ENCODE measurements around the gene KCNIP4. TPM values are rescaled to one million over a fixed set of nuclear protein-coding genes. Genes with fewer than 3 reads are reported as not detected.

The KCNIP4 gene
- total RNA-seq, 1 donor from 2014 or later = 30.4 TPM

DNA sequence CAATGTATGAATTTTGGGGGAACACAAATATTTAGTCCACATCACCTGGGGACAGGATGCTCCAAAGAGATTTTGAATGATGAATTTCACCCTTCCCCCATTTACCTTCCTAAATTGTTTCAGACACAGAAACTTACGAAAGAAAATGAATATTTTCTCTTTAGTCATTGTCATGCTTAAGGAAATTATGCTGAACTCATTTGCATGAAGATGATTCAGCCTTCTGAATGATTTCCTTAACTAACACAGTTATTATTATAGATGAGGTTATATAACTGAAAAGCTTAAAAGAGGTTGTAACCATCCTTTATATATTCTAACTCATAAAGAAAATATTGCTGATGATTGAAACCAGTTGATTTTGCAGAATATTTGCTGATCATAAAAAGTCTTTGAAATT lies 61.1 kb downstream of the KCNIP4 start:
- Mint-ChIP-seq H3K36me3 (ENCODE audit: unreplicated experiment) (peaks cover 4% of the 10 kb centered on the region), H3K27me3 (ENCODE audit: unreplicated experiment) (peaks cover 2% of the 10 kb centered on the region), H3K9me3 (ENCODE audit: unreplicated experiment) (no peaks in the 10 kb centered on the region), H3K4me3 (ENCODE audit: unreplicated experiment) (no peak overlapping the region), H3K4me1 (ENCODE audit: low read depth, unreplicated experiment) (peaks cover 9% of the 10 kb centered on the region), H3K27ac (ENCODE audit: unreplicated experiment) (no peak overlapping the region)
- TF ChIP-seq CTCF (IDR thresholded peaks at IDR 0.05; ENCODE audit: partially characterized antibody, unreplicated experiment) = no peak
- no peak for DNase-seq

GRCh38 chr4:21885770-21886169 lies 62.8 kb downstream of the KCNIP4 start:
- TF ChIP-seq CTCF (IDR thresholded peaks at IDR 0.05; ENCODE audit: partially characterized antibody, unreplicated experiment) = no peak
- H3K36me3 Mint-ChIP-seq (ENCODE audit: unreplicated experiment) = peaks cover 4% of the 10 kb centered on the region
- H3K27me3 Mint-ChIP-seq (ENCODE audit: unreplicated experiment) = peaks cover 2% of the 10 kb centered on the region
- no peak overlapping the region for H3K27ac Mint-ChIP-seq (ENCODE audit: unreplicated experiment)
- no peak for DNase-seq
- no peaks in the 10 kb centered on the region for H3K9me3 Mint-ChIP-seq (ENCODE audit: unreplicated experiment)
- peaks cover 5% of the 10 kb centered on the region for H3K4me1 Mint-ChIP-seq (ENCODE audit: low read depth, unreplicated experiment)
- H3K4me3 Mint-ChIP-seq (ENCODE audit: unreplicated experiment) = no peak overlapping the region

- H3K27ac Mint-ChIP-seq (ENCODE audit: unreplicated experiment) = no peak overlapping the region
- H3K36me3 Mint-ChIP-seq (ENCODE audit: unreplicated experiment) = peaks cover 4% of the 10 kb centered on the region
- DNase-seq = no peak
- no peaks in the 10 kb centered on the region for H3K9me3 Mint-ChIP-seq (ENCODE audit: unreplicated experiment)
- H3K4me3 Mint-ChIP-seq (ENCODE audit: unreplicated experiment) = no peak overlapping the region
- no peak for TF ChIP-seq CTCF (IDR thresholded peaks at IDR 0.05; ENCODE audit: partially characterized antibody, unreplicated experiment)
- peaks cover 5% of the 10 kb centered on the region for H3K4me1 Mint-ChIP-seq (ENCODE audit: low read depth, unreplicated experiment)
- H3K27me3 Mint-ChIP-seq (ENCODE audit: unreplicated experiment) = peaks cover 2% of the 10 kb centered on the region
Measured at GRCh38 chr4:21885241-21885640, 63.3 kb downstream of the KCNIP4 start.

DNA sequence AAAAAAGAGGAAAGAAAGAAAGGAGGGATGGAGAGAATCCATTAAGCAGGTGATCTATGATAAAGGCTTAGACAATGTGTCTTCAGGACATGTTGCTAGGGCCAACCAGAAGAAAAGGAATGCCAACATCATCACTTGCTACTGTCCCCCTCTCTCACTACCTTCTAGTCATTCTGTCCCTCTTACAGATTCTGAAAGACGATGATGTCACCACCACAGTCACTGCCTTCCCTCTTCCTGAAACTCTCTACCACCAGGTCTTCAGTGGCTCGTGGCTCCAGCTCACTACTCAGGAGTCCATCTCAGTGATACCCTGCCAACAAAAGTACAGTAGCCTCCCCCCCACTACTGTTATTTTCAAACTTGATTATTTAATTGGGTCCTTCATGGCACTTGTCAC lies 64.0 kb downstream of the KCNIP4 start:
- Mint-ChIP-seq H3K27ac (ENCODE audit: unreplicated experiment) (no peak overlapping the region), H3K36me3 (ENCODE audit: unreplicated experiment) (peaks cover 4% of the 10 kb centered on the region), H3K27me3 (ENCODE audit: unreplicated experiment) (peaks cover 2% of the 10 kb centered on the region), H3K4me1 (ENCODE audit: low read depth, unreplicated experiment) (peaks cover 5% of the 10 kb centered on the region), H3K4me3 (ENCODE audit: unreplicated experiment) (no peak overlapping the region), H3K9me3 (ENCODE audit: unreplicated experiment) (no peaks in the 10 kb centered on the region)
- no peak for DNase-seq
- TF ChIP-seq CTCF (IDR thresholded peaks at IDR 0.05; ENCODE audit: partially characterized antibody, unreplicated experiment) = no peak

DNA sequence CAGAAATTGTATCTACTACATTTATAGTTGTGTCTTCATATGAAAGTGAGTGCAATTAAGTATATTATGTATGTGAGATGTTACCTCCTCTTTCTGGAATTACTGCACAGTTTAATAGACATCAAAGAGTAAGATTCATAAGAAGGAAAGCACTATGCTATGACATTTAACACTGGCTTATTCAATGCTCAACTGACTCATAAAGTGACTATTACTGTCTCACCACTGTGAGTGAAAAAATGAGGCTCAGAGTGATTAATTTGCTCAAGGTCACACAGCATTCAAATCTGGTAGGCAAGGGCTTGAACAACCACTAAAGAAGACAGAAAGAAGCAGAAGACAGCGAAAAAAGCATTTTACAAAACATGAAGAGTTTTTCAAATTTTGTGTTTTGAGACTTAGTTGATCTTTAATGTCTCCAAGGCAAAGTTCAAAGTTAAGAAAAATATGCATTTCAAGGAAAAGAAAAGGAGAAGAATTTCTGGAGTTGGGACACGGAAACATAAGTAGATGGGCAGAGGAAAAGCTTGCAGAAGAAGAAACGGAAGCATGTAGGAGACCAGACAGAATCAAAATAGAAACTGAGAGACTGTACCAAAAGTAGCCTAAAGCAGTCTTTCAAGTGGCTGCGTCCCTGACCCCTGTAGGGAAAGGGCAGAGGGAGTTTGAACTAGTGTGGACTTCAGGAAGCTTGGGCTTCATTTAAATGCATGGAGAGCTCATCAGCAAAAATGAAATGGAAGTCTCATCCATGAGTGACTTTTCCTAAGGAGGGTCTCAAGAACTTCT lies 66.3 kb downstream of the KCNIP4 start:
- no peak overlapping the region for H3K4me3 Mint-ChIP-seq (ENCODE audit: unreplicated experiment)
- no peak for DNase-seq
- TF ChIP-seq CTCF (IDR thresholded peaks at IDR 0.05; ENCODE audit: partially characterized antibody, unreplicated experiment) = no peak
- peaks cover 4% of the 10 kb centered on the region for H3K36me3 Mint-ChIP-seq (ENCODE audit: unreplicated experiment)
- H3K27ac Mint-ChIP-seq (ENCODE audit: unreplicated experiment) = no peak overlapping the region
- H3K9me3 Mint-ChIP-seq (ENCODE audit: unreplicated experiment) = no peaks in the 10 kb centered on the region
- H3K27me3 Mint-ChIP-seq (ENCODE audit: unreplicated experiment) = peaks cover 2% of the 10 kb centered on the region
- H3K4me1 Mint-ChIP-seq (ENCODE audit: low read depth, unreplicated experiment) = peaks cover 2% of the 10 kb centered on the region

Data from glutamatergic neuron (in vitro differentiated cells).